HUES6 (cell line): Measurements from ENCODE around the gene DPP4.

Experiments
- H3K27ac ChIP-seq: 2 replicates; pipeline ENCODE4 v1.7.0; 2013; ENCODE audit warnings: low read depth, mild to moderate bottlenecking, low read length, inconsistent platforms
- H3K27me3 ChIP-seq: 2 replicates; pipeline ENCODE4 v1.6.1; 2013; ENCODE audit warnings: low read length; ENCODE audit not compliant: control insufficient read depth, insufficient read depth
- H3K36me3 ChIP-seq: 2 replicates; pipeline ENCODE4 v1.6.1; 2013; ENCODE audit warnings: low read length; ENCODE audit not compliant: control insufficient read depth, insufficient read depth
- H3K4me1 ChIP-seq: 2 replicates; pipeline ENCODE4 v1.6.1; 2013; ENCODE audit warnings: low read length; ENCODE audit not compliant: control insufficient read depth, insufficient read depth
- H3K4me3 ChIP-seq: 2 replicates; pipeline ENCODE4 v1.5.1; 2013; ENCODE audit warnings: low read depth, low read length
- H3K9ac ChIP-seq: one replicate; pipeline ENCODE4 v1.6.1; 2013; ENCODE audit warnings: mild to moderate bottlenecking, low read length
- H3K9me3 ChIP-seq: 2 replicates; pipeline ENCODE4 v1.6.1; 2013; ENCODE audit warnings: low read depth, low read length; ENCODE audit not compliant: control insufficient read depth, insufficient read depth

Gene DPP4

GRCh38 chr2:162106146-162106551 lies 32.1 kb upstream of the DPP4 start:
- Histone ChIP-seq H3K9me3 (no peaks in the 10 kb centered on the region), H3K9ac (no peak overlapping the region), H3K27ac (no peak overlapping the region), H3K27me3 (no peaks in the 10 kb centered on the region), H3K4me3 (no peak overlapping the region), H3K4me1 (no peaks in the 10 kb centered on the region), H3K36me3 (no peaks in the 10 kb centered on the region)

- Histone ChIP-seq H3K27me3 (no peaks in the 10 kb centered on the region), H3K27ac (no peak overlapping the region), H3K4me1 (no peaks in the 10 kb centered on the region), H3K9me3 (no peaks in the 10 kb centered on the region), H3K4me3 (no peak overlapping the region), H3K9ac (no peak overlapping the region), H3K36me3 (no peaks in the 10 kb centered on the region)
Observed at GRCh38 chr2:162103443-162104009, 29.5 kb upstream of the DPP4 start.

DNA sequence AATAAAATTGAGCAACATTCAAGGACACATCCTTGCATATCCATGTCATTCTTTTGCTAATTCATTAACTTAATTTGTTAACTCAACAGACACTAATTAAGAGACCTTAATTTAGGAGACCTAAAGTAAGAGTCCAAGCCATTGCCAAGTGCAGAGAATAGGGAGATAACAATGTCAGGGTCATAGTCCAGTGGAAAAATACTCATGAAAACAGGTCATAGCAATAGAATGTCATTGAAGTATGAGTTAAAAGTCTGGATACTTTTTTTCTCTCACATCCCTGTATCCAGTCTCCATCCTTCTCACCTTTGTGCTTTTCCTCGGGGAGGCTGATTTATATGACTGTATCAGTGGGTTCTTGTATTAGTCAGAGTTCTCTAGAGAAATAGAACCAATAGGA lies 26.6 kb upstream of the DPP4 start:
- no peak overlapping the region for H3K27ac ChIP-seq
- no peak overlapping the region for H3K4me3 ChIP-seq
- H3K9me3 ChIP-seq, result no peaks in the 10 kb centered on the region
- no peaks in the 10 kb centered on the region for H3K27me3 ChIP-seq
- no peak overlapping the region for H3K9ac ChIP-seq
- no peaks in the 10 kb centered on the region for H3K36me3 ChIP-seq
- no peaks in the 10 kb centered on the region for H3K4me1 ChIP-seq

DNA sequence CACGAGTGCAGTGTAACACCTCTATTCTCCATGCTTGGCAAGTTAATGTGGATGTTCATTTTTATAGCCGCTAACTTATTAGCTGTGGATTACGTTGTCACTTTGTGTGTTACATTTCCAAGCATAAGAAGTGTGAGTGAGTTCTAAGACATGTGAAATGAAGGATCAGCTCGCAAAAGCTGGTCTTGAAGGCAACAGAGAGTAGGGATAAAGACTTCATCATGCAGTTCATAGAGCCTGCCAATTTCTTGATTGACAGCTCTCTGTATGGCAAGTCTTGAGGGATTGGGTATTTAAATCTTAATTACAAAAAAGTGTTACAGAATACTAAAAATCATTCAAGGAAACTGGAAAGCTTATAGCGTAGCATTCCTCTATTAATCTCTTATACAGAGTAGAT lies 25.8 kb upstream of the DPP4 start:
- no peak overlapping the region for H3K9ac ChIP-seq
- H3K9me3 ChIP-seq, result no peaks in the 10 kb centered on the region
- no peak overlapping the region for H3K4me3 ChIP-seq
- no peak overlapping the region for H3K27ac ChIP-seq
- H3K4me1 ChIP-seq, result no peaks in the 10 kb centered on the region
- H3K27me3 ChIP-seq, result no peaks in the 10 kb centered on the region
- H3K36me3 ChIP-seq, result no peaks in the 10 kb centered on the region

GRCh38 chr2:162092658-162093556 lies 18.9 kb upstream of the DPP4 start:
- Histone ChIP-seq H3K4me1 (no peaks in the 10 kb centered on the region; the same call in 1 of the 2 replicates), H3K9me3 (no peaks in the 10 kb centered on the region), H3K27me3 (no peaks in the 10 kb centered on the region), H3K4me3 (no peak overlapping the region), H3K27ac (no peak overlapping the region), H3K36me3 (no peaks in the 10 kb centered on the region), H3K9ac (no peak overlapping the region)

DNA sequence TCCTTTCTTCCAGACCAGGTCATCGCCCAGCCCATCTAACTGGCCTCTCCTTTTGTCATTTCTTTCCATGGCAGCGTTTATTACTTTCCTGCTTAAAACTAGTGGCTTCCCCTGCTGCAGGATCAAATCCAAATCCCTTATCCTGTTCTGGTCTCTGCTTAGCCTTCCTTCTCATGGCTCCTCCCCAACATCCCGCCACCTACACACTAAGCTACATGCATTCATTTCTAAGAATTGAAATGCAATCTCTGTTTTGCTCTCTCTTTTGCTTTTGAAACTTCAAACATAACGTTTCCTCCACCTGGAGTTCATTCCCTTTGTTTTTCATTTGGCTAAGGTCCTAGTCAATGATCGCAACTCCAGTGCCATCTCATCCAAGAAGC lies 18.0 kb upstream of the DPP4 start:
- no peak overlapping the region for H3K27ac ChIP-seq
- no peaks in the 10 kb centered on the region for H3K36me3 ChIP-seq
- no peak overlapping the region for H3K9ac ChIP-seq
- no peaks in the 10 kb centered on the region for H3K9me3 ChIP-seq
- H3K27me3 ChIP-seq, result no peaks in the 10 kb centered on the region
- H3K4me1 ChIP-seq, result no peaks in the 10 kb centered on the region; the same call in 1 of the 2 replicates
- no peak overlapping the region for H3K4me3 ChIP-seq

DNA sequence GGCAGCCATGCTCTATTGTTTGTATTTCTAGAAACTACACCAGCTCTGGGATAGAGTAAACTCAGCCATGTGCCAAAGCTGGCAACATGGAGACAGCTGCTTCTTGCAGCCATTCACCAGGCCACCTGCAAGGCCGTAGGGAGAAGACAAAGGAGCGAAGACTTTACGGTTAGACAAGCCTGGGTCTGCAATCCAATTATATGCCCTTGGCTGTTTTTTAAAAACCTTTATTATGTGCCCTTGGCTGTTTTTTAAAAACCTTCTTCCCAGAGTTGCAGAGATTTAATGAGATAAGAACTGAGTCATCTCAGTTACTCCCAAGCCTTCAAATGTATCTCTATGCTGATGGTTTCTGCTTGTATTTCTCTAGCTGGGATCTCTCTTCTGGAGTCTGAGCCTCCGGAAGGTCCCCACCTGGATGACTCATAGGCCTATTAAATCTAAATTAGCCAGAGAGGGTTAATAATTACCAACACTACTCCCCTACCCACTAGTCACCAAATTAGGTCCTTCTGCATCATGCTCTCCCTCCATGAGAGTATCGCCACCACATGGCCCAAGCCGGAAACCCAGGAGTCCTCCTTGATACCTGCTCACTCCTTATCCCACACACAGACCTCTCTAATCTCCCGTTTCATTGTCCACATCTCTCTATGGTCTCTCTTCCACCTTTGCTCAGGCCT lies 17.5 kb upstream of the DPP4 start:
- no peaks in the 10 kb centered on the region for H3K27me3 ChIP-seq
- no peak overlapping the region for H3K27ac ChIP-seq
- H3K36me3 ChIP-seq, result no peaks in the 10 kb centered on the region
- H3K4me3 ChIP-seq, result no peak overlapping the region
- no peaks in the 10 kb centered on the region for H3K9me3 ChIP-seq
- no peak overlapping the region for H3K9ac ChIP-seq
- H3K4me1 ChIP-seq, result no peaks in the 10 kb centered on the region; the same call in 1 of the 2 replicates

- no peaks in the 10 kb centered on the region for H3K27me3 ChIP-seq
- H3K36me3 ChIP-seq, result no peaks in the 10 kb centered on the region
- H3K4me3 ChIP-seq, result no peak overlapping the region
- no peak overlapping the region for H3K27ac ChIP-seq
- no peaks in the 10 kb centered on the region for H3K9me3 ChIP-seq
- H3K9ac ChIP-seq, result no peak overlapping the region
- H3K4me1 ChIP-seq, result no peaks in the 10 kb centered on the region; the same call in 1 of the 2 replicates
Observed at GRCh38 chr2:162090109-162090508, 16.1 kb upstream of the DPP4 start.

GRCh38 chr2:162086904-162087303 lies 12.9 kb upstream of the DPP4 start:
- Histone ChIP-seq H3K36me3 (no peaks in the 10 kb centered on the region), H3K4me3 (no peak overlapping the region), H3K9ac (no peak overlapping the region), H3K27ac (no peak overlapping the region), H3K9me3 (no peaks in the 10 kb centered on the region), H3K4me1 (no peaks in the 10 kb centered on the region; the same call in 1 of the 2 replicates), H3K27me3 (no peaks in the 10 kb centered on the region)

DNA sequence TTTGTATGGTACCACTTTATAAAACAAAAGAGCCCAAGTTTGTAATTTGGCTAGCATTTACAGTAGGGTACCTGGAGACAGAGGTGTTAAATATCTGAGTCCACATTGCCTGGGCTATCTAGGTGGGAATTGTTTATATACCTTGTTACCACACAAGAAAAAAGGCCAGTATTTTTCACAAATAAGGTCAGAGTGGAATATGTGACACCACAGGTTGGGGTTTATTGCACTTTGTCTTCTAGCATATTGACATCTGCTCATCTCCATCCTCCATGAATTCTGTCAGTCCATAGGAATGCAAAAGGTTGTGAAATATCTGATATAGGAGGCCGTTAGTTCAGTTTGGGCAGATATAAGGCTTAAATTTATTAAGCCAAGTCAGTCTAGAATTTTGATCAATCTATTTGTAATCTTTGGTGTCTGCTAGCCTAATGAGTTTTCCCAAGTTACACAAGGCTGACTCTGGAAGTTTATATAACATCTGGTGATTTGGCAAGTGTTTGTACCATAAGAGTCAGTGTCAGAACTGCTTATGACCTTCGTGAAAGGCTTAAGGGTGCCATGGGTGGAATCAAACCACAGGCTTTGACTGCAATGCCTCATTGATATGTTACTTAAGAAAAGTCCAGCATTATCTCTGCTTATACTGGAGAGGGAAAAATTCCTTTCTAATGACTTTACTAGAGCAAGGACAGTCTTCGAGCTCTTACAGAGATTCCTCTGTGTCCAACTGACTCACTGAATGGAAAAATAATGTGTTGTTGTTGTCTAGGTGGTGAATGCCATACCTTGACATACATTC lies 11.3 kb upstream of the DPP4 start:
- Histone ChIP-seq H3K27ac (no peak overlapping the region), H3K4me1 (no peaks in the 10 kb centered on the region; the same call in 1 of the 2 replicates), H3K36me3 (no peaks in the 10 kb centered on the region), H3K9me3 (peaks cover 5% of the 10 kb centered on the region; the same call in 1 of the 2 replicates), H3K9ac (no peak overlapping the region), H3K27me3 (no peaks in the 10 kb centered on the region), H3K4me3 (no peak overlapping the region)
